Measurements from ENCODE around the gene MS4A6A.

Gene MS4A6A

DNA sequence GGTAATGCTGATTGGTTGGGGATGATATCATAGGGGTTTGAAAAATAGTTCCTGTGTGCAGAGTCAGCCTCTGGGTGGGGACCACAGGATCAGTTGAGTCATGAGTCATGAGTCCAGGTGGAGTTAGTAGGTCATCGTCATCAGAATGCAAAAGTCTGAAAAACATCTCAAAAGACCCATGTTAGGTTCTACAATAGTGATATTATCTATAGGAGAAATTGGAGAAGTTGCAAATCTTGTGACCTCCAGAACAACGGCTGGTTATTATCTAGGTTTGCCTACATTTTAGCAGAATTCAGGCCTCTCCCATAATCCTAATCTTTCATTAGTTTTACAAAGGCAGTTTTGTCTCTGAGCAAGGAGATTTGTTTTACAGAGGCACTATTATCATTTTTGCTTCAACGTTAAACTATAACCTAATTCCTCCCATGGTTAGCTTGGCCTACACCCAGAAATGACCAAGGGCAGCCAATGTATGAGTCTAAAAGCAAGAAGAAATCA is 55.5 kb downstream of the MS4A6A start:
- TF ChIP-seq TAF1 (IDR thresholded peaks at IDR 0.05; ENCODE audit: borderline replicate concordance, insufficient read depth, low read length) (no peak), REST (IDR thresholded peaks at IDR 0.05; ENCODE audit: insufficient read depth in 1 of 2, low read depth in 2 of 2, low read length in 2 of 2) (no peak), POLR2AphosphoS5 (IDR thresholded peaks at IDR 0.05; ENCODE audit: low read depth, low read length) (no peak), SIN3A (IDR thresholded peaks at IDR 0.05; ENCODE audit: borderline replicate concordance, insufficient read depth, low read length) (no peak), FOXP2 (optimal IDR thresholded peaks at IDR 0.05; ENCODE audit: borderline replicate concordance, extremely low read depth, extremely low read length, insufficient read depth) (no peak)

- TF ChIP-seq TAF1 (IDR thresholded peaks at IDR 0.05; ENCODE audit: borderline replicate concordance, insufficient read depth, low read length) (no peak), SIN3A (IDR thresholded peaks at IDR 0.05; ENCODE audit: borderline replicate concordance, insufficient read depth, low read length) (no peak), REST (IDR thresholded peaks at IDR 0.05; ENCODE audit: insufficient read depth in 1 of 2, low read depth in 2 of 2, low read length in 2 of 2) (no peak), FOXP2 (optimal IDR thresholded peaks at IDR 0.05; ENCODE audit: borderline replicate concordance, extremely low read depth, extremely low read length, insufficient read depth) (no peak), POLR2AphosphoS5 (IDR thresholded peaks at IDR 0.05; ENCODE audit: low read depth, low read length) (no peak)
These were observed 56.8 kb downstream of the MS4A6A start for GRCh38 chr11:60125956-60126585.

GRCh38 chr11:60124802-60125432 is 58.0 kb downstream of the MS4A6A start:
- TF ChIP-seq TAF1 (IDR thresholded peaks at IDR 0.05; ENCODE audit: borderline replicate concordance, insufficient read depth, low read length), result no peak
- TF ChIP-seq REST (IDR thresholded peaks at IDR 0.05; ENCODE audit: insufficient read depth in 1 of 2, low read depth in 2 of 2, low read length in 2 of 2), result no peak
- no peak for TF ChIP-seq FOXP2 (optimal IDR thresholded peaks at IDR 0.05; ENCODE audit: borderline replicate concordance, extremely low read depth, extremely low read length, insufficient read depth)
- no peak for TF ChIP-seq POLR2AphosphoS5 (IDR thresholded peaks at IDR 0.05; ENCODE audit: low read depth, low read length)
- no peak for TF ChIP-seq SIN3A (IDR thresholded peaks at IDR 0.05; ENCODE audit: borderline replicate concordance, insufficient read depth, low read length)
